WTC11 (cell line): ENCODE data around the gene THSD4.

Source experiments
- CREM ChIP-seq: sonication (generic); formaldehyde crosslinking; IDR thresholded peaks from 2 replicates; pipeline ENCODE4 v1.8.1; 2022; ENCODE audit warnings: mild to moderate bottlenecking, missing genetic modification reagents, moderate library complexity
- OVOL2 ChIP-seq: fragments of 250-450 bp; sonication (Bioruptor Pico); IDR thresholded peaks from 2 replicates; pipeline ENCODE4 v1.9.0; 2021; ENCODE audit warnings: mild to moderate bottlenecking, borderline replicate concordance
- TF ChIP-seq, protein P1 (sequence below): fragments of 200-600 bp; IDR thresholded peaks from 2 replicates; pipeline ENCODE4 v1.8.0; 2022; ENCODE audit warnings: antibody characterized with exemption

DNA sequence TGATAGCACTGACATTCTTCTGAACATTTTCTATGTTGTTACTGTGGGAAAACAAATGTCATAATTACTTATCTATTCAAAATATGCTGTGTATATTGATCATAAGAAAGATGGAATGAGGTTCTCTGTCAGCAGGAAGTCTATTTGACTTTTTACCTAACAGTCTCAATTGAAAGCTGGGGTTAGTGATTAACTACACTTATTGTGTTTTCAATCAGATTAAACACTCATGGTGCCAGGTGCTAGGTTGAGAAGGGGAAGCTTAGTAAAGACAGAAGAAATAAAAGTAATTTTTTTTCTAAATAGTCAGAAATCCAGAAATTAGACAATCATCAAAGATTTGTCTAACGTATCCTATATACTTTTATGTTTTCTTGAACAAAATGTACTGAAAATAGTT lies 414.1 kb downstream of the THSD4 start:
- TF ChIP-seq OVOL2 (CRISPR knock-in tag) (no peak), CREM (CRISPR knock-in tag) (no peak)
- TF ChIP-seq, protein P1, sequence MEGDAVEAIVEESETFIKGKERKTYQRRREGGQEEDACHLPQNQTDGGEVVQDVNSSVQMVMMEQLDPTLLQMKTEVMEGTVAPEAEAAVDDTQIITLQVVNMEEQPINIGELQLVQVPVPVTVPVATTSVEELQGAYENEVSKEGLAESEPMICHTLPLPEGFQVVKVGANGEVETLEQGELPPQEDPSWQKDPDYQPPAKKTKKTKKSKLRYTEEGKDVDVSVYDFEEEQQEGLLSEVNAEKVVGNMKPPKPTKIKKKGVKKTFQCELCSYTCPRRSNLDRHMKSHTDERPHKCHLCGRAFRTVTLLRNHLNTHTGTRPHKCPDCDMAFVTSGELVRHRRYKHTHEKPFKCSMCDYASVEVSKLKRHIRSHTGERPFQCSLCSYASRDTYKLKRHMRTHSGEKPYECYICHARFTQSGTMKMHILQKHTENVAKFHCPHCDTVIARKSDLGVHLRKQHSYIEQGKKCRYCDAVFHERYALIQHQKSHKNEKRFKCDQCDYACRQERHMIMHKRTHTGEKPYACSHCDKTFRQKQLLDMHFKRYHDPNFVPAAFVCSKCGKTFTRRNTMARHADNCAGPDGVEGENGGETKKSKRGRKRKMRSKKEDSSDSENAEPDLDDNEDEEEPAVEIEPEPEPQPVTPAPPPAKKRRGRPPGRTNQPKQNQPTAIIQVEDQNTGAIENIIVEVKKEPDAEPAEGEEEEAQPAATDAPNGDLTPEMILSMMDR = no peak
